Ovary (tissue), 9 donors: Measurements from ENCODE around the gene PPP1R14C. TPM values are rescaled to one million over a fixed set of nuclear protein-coding genes. Genes with fewer than 3 reads are reported as not detected.

ENCODE experiments used
- DNase-seq, 5 donors: peaks; one replicate each; pipeline ENCODE4 v3.0.0-alpha.2; 2019 to 2020
- H3K27ac ChIP-seq, 2 donors: fragments of 200-600 bp; one replicate each; pipeline versions ENCODE4 v1.5.1 to v1.8.0; 2019 to 2022
- H3K27me3 ChIP-seq: fragments of 200-600 bp; one replicate; pipeline ENCODE4 v1.8.0; 2022
- H3K36me3 ChIP-seq: fragments of 200-600 bp; sonication (generic); one replicate; pipeline ENCODE4 v1.5.1; 2019
- H3K4me1 ChIP-seq: one replicate; pipeline ENCODE4 v1.8.1; 2013; ENCODE audit warnings: mild to moderate bottlenecking, moderate library complexity; ENCODE audit not compliant: insufficient read depth
- H3K4me3 ChIP-seq: fragments of 200-600 bp; sonication (generic); one replicate; pipeline ENCODE4 v1.5.1; 2017
- H3K9me3 ChIP-seq, 2 donors: fragments of 200-600 bp in 1 of 2; sonication (generic) in 1 of 2; one replicate each; pipeline versions ENCODE4 v1.5.1 to v1.8.1; 2013 to 2019; ENCODE audit warnings: mild to moderate bottlenecking in 1 of 2, moderate library complexity in 1 of 2
- CTCF ChIP-seq, 3 donors: fragments of 450-650 bp in 2 of 3; fragments of 200-600 bp in 1 of 3; IDR thresholded peaks; one replicate each; pipeline versions ENCODE4 v1.5.1 to v1.8.0; 2016 to 2022; ENCODE audit warnings: antibody characterized with exemption in 3 of 3, mild to moderate bottlenecking in 1 of 3
- EP300 ChIP-seq: sonication (generic); formaldehyde crosslinking; IDR thresholded peaks from one replicate; pipeline ENCODE4 v1.6.1; 2017; ENCODE audit warnings: antibody characterized with exemption
- POLR2A ChIP-seq: fragments of 450-650 bp; IDR thresholded peaks from one replicate; pipeline ENCODE4 v1.6.1; 2017; ENCODE audit warnings: antibody characterized with exemption, mild to moderate bottlenecking, moderate library complexity
- WGBS, 3 donors: extraction: QIAGEN DNeasy Blood & Tissue Kit in 1 of 3; methylation state at CpG; one replicate each; pipeline versions ENCODE4 v1.1.5 to v1.1.7; 2013 to 2017; 5-methylcytosine and 5-hydroxymethylcytosine counted together
- intact Hi-C, 4 donors: fragments of 100-400 bp; cut with DNase I; formaldehyde crosslinking; loops; one replicate each; pipeline versions ENCODE4 v1.11.0 to v1.15.1; 2022 to 2023
- polyA plus RNA-seq, 2 donors: library from polyadenylated mRNA; stranded (reverse); fragments of 200-250 nt in 1 of 2; fragments of 350-450 nt in 1 of 2; fragmentation: Illumina TruSeq in 1 of 2; extraction: RNeasy Lipid Tissue Mini Kit (QIAGEN cat#74804) in 1 of 2; gene quantifications; one replicate each; pipeline ENCODE4 v1.2.3, GENCODE V29; 2013 to 2014
- total RNA-seq, 7 donors: library from RNA; depleted of rRNA in 2 of 7; stranded (reverse); fragments of >200 nt in 2 of 7; fragmentation: NEBNext Ultra II Directional in 3 of 7; extraction: Animal tissue kit (Norgen Biotek cat#: 25700) in 3 of 7; gene quantifications; one replicate each; pipeline versions ENCODE4 v1.1.0 to v1.2.4, GENCODE V29; 2016 to 2023
- donor health status: DM: no; HTN: no; CAD: no; lungs with moderate emphysema.
- donor health status: DM: no; HTN: no; CAD: no.
- donor health status: Bipolar disorder and iron deficiency.
- donor health status: DM: yes; HTN: yes; CAD: no.
- donor health status: DM: no; HTN: no; CAD: no.
- donor health status: DM: yes; HTN: yes; CAD: no.

PPP1R14C gene
- total and polyA plus RNA-seq, 9 donors: 0.12 to 8.6 (median 0.40) TPM; not detected in 2

- Histone ChIP-seq H3K36me3 (no peaks in the 10 kb centered on the region), H3K27me3 (no peaks in the 10 kb centered on the region), H3K4me3 (no peak overlapping the region), H3K27ac (no peak overlapping the region), H3K9me3 (no peaks in the 10 kb centered on the region), H3K4me1 (no peaks in the 10 kb centered on the region)
- TF ChIP-seq CTCF (IDR thresholded peaks at IDR 0.05) (no peak), EP300 (no peak), POLR2A (no peak)
- intact Hi-C loops: loop anchor here in 1 of 4 donors (5.0 kb wide), 1 partner anchor 765 kb away; no protein-coding TSS in a partner anchor
- no peak for DNase-seq
- WGBS, 3 donors: 93 to 96% (median 94%) methylated on average over 4 of the region's 4 CpGs
These were observed 39.7 kb downstream of the PPP1R14C start for GRCh38 chr6:150182460-150183078.

GRCh38 chr6:150183105-150183504, 40.3 kb downstream of the PPP1R14C start:
- TF ChIP-seq CTCF (IDR thresholded peaks at IDR 0.05) (no peak), POLR2A (no peak), EP300 (no peak)
- no peaks in the 10 kb centered on the region for H3K36me3 ChIP-seq
- no peak overlapping the region for H3K4me3 ChIP-seq
- no peaks in the 10 kb centered on the region for H3K4me1 ChIP-seq
- H3K27me3 ChIP-seq: no peaks in the 10 kb centered on the region
- DNase-seq: no peak
- intact Hi-C loops: loop anchor here in 1 of 4 donors (5.0 kb wide), 1 partner anchor 764 kb away; no protein-coding TSS in a partner anchor
- WGBS, 3 donors: 71 to 82% (median 74%) methylated on average over 4 of the region's 4 CpGs
- no peaks in the 10 kb centered on the region for H3K9me3 ChIP-seq
- H3K27ac ChIP-seq: no peak overlapping the region

- intact Hi-C loops: loop anchor here in 1 of 4 donors (5.0 kb wide), 1 partner anchor 763 kb away; no protein-coding TSS in a partner anchor
- WGBS, 3 donors: 93 to 94% (median 93%) methylated on average over 6 of the region's 6 CpGs
- H3K9me3 ChIP-seq: no peaks in the 10 kb centered on the region
- no peak overlapping the region for H3K27ac ChIP-seq
- H3K36me3 ChIP-seq: no peaks in the 10 kb centered on the region
- H3K27me3 ChIP-seq: no peaks in the 10 kb centered on the region
- H3K4me1 ChIP-seq: no peaks in the 10 kb centered on the region
- DNase-seq: no peak
- H3K4me3 ChIP-seq: no peak overlapping the region
- TF ChIP-seq CTCF (IDR thresholded peaks at IDR 0.05): no peak
- no peak for TF ChIP-seq POLR2A
- no peak for TF ChIP-seq EP300
These were observed 41.1 kb downstream of the PPP1R14C start for GRCh38 chr6:150183966-150184365.

- Histone ChIP-seq H3K4me3 (no peak overlapping the region), H3K4me1 (no peaks in the 10 kb centered on the region), H3K9me3 (no peaks in the 10 kb centered on the region), H3K36me3 (no peaks in the 10 kb centered on the region), H3K27me3 (no peaks in the 10 kb centered on the region), H3K27ac (no peak overlapping the region)
- intact Hi-C loops: loop anchor here in 1 of 4 donors (5.0 kb wide), 1 partner anchor 762 kb away; no protein-coding TSS in a partner anchor
- TF ChIP-seq EP300 (no peak), POLR2A (no peak), CTCF (IDR thresholded peaks at IDR 0.05) (no peak)
- no peak for DNase-seq
- 73 to 87% (median 80%) methylated on average over 10 of the region's 10 CpGs for WGBS, 3 donors
These were observed 42.2 kb downstream of the PPP1R14C start for GRCh38 chr6:150184850-150185731.
